Activated CD4-positive, alpha-beta T cell treated with anti-CD3 and anti-CD28 coated beads for 4 hours (primary cell): ENCODE data around the gene OOSP3.
"Not testable (repeated sequence)": the region's sequence is repeated elsewhere in the genome, so short reads cannot be mapped to it uniquely, and the experiment has no call there.

Source experiments
- DNase-seq, 2 donors: peaks; one replicate each; pipeline ENCODE4 v3.0.0-alpha.2; 2020

Gene OOSP3

DNA sequence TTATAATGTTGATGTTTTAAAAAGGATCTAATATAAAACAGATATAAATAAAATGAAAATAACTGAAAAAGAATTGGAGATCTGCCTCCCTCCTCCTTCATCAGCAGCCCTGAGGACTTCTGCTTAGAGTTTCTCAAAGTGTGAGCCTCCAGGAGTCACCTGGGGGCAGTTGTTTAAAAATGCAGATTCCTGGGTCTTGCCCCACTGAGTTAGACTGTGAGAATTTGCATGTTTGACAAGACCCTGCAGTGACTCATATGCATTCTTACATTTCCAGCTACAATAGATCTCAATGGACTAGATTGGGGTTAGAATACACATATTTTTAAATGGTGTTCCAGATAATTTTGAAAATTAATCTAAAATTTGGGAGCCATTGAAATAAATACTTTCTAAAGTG, 798 bp upstream of the OOSP3 start:
- no peak for DNase-seq

DNA sequence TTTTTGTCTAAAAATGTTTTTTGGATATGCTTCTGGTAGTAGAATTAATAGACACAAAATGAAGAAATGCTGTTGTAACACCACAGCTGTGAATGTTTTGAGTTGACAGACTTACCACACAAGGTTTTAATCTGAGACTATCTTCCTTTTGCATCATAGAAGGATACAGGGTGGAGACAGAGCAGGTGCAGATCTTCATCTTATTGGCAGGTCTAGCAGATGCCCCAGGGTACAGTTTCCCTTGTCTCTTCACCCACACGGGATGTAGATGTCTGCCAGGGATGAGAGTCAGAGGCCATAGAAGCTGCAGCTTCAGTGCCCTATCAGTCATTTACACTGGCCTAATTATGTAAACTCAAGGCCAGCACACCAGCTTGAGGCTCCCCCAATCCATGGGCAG, 985 bp downstream of the OOSP3 start:
- DNase-seq, result no peak

DNA sequence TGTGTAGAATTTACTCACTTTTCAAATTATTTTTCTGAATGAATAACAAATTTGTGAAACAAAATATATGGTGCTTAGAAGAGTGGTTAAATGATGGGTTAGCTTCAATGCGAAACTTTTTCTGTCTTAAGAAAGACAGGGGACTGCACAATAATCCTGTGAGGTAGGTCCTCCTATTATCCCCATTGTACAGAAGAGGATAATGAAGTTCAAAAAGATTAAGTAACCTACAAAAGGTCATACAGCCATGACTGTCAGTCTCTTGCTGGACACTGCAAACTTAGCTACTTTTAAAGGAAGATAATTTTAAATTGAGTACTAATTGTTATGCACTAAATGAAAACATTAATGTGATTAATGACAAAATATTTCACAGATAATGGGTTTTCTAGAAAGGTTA, 5.0 kb downstream of the OOSP3 start:
- no peak for DNase-seq

DNA sequence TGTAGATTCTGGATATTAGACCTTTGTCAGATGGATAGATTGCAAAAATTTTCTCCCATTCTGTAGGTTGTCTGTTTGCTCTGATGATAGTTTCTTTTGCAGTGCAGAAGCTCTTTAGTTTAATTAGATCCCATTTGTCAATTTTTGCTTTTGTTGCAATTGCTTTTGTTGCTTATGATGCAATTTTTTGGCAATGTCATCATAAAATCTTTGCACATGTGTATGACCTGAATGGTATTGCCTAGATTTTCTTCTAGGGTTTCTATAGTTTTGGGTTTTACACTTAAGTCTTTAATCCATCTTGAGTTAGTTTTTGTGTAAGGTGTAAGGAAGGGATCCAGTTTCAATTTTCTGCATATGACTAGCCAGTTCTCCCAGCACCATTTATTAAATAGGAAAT, 8.6 kb downstream of the OOSP3 start:
- DNase-seq, result not testable (repeated sequence)

DNA sequence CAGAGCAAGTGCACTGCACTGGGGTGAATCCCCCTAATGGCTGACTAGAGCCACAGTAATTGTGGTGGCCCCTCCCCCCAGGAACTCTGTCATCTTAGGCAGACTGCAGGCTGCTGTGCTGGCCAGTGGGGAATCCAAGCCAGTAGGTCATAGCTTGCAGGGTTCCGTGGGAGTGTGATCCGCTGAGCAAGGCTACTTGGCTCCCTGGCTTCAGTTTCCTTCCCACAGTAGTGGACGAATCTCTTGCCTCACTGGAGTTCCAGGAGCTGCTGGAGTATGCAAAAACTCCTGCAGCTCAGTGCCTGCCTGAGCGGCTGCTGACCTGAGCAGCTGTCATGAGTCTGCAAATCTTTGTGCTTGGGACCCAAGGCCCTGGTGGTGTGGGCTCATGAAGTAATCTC, 13.2 kb downstream of the OOSP3 start:
- no peak for DNase-seq

DNA sequence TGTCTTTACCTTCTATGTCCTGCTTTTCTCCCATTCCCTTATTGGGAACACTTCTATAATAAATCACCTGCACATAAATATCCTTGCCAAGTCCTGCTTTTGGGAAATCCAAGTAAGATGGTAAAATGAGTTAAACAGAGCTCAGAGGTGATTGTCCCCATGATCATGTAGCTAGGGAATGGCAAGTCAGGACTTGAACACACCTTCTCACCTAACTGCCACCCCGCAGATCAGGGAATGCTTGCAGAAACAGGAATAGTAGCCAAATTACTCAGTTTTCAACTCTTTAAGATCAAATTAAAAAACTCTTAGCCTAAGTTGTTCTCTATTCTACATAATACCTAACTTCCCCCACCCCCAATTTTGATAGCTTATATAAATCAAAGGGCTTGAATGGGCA, 16.0 kb downstream of the OOSP3 start:
- DNase-seq, result no peak

DNA sequence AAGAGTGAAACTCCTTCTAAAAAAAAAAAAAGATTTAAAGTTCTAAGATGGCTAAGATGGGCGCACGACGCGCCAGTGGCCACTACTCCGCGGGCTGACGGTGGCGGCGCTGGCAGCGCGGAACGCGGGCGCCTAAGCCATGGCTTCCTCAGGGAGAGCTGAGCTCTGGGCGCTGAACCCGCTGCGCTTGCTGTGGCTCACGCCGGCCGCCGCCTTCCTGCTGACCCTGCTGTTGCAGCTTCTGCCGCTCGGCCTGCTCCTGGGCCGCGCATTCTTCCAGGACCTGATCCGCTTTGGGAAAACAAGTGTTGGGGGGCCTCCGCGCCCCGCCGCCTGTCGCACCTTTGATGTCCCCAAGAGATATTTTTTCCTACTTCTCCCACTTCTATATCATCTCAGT, 19.5 kb downstream of the OOSP3 start:
- no peak for DNase-seq

DNA sequence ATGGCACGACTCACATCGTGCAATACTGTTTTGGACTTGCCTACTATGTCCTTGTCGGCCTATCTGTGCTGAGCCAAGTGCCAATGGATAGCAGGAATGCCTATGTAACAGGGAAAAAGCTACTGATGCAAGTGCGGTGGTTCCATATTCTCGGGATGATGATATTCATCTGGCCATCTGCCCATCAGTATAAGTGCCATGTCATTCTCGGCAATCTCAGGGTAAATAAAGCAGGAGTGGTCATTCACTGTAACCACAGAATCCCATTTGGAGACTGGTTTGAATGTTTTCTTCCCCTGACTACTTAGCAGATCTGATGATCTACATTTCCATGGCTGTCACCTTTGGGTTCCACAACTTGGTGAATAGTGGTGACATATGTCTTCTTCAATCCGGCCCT, 20.1 kb downstream of the OOSP3 start:
- DNase-seq, result no peak

DNA sequence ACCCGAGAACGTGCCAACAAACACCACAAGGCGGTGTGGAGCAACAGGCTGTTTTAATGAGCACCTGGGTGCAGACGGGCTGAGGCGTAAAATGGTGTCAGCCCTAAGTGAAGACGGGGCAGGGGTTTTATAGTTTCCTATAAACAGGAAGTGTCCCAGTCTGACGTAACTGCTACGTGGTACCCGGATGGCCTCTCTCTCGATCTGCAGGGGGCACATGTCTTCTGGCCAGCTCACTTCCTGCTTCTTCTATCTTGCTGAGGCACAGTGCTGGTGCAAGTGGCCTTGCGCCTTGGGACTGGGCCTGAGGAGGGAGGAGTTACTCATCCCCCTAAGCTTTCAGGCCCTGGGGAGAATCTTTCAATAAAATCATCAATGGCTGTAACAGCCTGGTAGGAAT, 20.9 kb downstream of the OOSP3 start:
- DNase-seq, result no peak

DNA sequence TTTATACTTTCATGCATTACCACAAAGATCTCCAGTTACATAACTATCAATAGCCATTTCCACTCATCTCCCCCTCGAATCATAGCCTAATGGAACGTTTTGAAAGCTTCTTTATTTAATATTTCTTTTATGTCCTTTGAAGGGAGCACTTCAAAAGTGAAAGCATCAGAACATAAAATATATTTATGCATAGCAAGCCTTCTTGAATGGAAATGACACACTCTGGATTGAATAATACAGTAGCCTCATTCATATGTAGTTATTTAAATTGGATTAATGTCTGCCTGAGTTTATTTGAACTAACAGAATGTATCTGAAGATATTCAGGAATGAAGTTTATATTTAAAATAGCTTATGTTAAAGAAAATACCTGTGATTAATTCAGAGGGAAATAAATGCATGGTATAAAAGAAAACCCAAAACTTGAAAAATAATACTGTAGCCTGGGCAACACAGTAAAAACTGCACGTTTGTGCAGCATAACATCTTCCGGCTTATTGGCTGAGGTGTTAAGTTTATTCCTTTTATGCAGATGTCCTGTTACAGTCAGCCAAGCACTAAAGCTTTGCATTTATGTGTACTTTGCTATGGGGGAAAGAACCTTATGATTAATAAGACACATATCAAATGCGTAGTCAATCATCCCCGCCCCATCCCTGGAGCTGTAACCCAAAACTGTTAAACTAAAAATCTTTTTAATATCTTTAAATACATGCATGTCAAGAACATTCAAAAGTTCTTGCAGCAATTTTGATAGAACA, 22.0 kb downstream of the OOSP3 start:
- no peak for DNase-seq

DNA sequence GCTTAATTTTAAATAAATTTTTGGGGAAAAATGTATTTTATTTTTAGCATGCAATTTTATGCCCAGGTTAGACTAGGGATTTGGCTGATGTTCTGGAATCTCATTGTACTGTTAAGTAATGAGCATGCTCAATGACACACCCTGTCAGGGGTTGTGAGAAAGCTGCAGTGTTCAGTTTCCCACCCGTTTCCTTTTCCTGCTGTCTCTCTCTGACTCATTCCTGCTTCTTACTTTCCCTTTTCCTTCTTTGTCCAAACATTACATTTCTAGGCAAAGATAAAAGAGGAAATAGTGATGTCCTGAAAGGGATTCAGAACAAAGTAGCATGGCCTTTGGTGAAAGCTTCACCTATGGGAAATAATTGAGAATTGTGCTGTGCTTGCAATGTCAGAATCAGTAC, 22.7 kb downstream of the OOSP3 start:
- DNase-seq, result no peak

DNA sequence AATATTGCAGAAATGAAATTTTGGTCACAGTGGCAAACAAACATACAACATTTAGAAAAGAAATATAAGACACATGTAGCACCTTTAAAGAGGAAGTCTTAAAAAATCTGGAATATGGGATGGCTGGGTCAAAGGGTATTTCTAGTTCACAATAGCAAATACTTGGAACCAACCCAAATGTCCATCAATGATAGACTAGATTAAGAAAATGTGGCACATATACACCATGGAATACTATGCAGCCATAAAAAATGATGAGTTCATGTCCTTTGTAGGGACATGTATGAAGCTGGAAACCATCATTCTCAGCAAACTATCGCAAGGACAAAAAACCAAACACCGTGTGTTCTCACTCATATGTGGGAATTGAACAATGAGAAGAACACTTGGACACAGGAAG, 25.0 kb downstream of the OOSP3 start:
- DNase-seq, result not testable (repeated sequence)

DNA sequence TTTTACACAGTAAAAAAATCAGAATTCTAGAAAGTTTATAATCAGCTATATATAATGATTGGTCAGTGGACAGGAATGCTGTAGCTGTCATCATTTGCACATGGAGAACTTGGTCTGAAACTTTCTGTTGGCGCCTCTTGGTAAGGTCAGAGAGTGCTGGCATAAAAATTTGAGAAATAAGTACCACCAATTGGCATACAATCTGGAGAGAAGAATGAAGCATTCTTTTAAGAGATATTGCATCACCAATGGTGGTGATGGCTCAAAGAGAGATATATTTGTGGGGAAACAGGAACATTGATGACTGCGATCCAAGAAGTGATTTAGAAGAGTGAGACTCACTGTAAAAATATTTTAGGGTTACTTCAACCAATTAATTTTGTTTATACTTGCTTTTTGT, 39.9 kb downstream of the OOSP3 start:
- DNase-seq, result no peak

DNA sequence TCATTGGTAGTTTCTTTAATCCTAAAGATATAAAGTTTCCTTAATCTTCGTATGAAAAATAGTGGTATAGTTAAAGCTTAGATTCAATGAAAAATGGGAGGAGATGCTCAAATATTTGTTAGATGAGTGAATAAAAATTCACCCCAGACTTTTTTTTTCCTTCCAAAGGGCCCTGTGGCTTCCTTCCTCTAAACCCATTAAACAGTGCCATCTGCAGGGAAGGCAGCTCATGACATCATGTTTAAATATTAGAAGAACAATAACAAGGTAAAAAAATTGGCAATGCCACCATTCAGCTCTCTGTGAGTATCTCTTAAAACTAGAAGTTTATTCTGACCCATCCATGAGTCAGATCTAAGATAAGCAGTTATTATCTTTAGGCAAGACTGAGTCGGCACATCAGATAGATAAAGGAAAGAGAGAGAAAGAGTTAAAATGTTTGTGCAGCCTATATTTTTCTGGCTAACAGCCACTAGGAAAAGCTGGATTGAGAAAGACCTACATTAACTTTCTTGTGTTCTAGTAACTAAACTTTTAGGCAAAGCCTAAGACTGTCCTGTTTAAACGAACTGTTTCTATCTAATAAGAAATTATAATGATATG, 40.5 kb downstream of the OOSP3 start:
- peak in 1 of 2 donors; percentile 19 for DNase-seq

DNA sequence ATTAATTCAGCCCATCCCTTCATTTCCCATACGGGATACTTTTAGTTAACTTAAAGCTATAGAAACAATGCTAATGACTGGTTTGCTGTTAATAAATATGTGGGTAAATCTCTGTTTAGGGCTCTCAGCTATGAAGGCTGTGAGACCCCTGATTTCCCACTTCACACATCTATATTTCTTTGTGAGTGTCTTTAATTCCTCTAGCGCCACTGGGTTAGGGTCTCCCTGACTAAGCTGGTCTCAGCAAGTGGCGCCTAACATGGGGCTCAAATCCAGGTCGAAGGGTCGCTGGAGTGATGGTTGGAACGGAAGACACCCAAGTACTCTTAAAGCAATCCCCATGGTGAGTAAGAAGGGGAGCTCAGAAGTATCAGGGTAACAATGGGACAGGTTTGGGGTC, 45.2 kb downstream of the OOSP3 start:
- DNase-seq, result no peak

DNA sequence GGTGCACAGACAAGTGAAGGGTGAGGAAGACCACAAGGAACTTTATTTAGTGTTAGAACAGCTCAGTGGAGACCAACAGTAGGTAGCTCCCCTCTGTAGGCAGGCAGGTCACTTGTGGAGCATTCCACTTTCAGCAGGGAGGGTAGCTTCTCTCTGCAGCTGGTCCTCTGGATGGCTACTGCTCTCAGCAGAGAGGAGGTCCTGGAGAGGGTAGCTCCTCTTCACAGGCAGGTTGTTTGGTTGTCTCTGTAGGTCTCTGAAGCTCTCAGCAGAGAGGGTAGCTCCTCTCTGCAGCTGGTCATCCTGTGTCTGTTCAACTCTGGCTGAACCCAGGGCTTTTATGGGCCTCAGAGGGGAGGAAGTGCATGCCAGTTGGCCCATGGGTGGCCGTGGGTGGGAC, 53.1 kb downstream of the OOSP3 start:
- no peak for DNase-seq

DNA sequence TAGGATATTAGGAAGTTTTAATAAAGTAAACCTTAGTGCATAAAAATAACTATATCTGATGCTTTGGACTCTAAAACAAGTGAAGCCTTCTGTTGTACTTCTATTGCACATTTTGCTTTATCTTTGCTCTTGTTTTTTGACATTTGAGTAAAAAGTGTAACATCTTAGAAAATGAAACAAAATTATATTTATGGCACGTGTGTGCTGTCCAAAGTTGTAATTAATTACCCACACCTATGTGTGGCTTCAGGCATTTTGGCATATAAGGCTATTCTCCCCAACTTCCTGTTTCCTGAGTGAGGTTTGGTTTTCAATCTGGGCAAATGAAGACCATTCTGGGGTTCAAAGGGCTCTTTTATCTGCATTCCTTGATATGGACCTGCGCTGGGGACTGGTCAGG, 59.5 kb downstream of the OOSP3 start, which contains the start of gene OOSP1:
Gene OOSP1, plus strand, starts transcription at position 301 of the 400 bp plus-strand sequence. Its CDS starts 23 bp downstream, at position 324.
- DNase-seq, result no peak

DNA sequence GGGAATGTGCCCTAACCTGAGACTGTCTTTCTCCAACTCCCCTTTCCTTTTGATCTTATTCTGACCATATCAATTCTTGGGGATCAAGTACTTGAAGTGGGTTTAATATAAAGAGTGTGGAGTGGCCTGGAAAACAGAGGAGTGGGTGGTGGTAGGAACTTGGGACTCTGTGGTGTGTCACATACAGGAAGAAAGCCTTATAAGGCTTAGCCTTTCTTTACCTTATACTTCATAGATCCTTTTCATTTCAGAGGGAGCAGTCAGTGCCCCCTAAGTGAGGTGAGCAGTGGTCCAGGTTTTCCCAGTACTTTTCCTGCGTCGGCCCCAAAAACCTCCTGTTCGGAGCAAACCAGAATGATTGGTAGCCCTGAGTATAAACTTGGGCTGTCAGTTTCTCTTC, 60.1 kb downstream of the OOSP3 start:
- DNase-seq, result no peak

DNA sequence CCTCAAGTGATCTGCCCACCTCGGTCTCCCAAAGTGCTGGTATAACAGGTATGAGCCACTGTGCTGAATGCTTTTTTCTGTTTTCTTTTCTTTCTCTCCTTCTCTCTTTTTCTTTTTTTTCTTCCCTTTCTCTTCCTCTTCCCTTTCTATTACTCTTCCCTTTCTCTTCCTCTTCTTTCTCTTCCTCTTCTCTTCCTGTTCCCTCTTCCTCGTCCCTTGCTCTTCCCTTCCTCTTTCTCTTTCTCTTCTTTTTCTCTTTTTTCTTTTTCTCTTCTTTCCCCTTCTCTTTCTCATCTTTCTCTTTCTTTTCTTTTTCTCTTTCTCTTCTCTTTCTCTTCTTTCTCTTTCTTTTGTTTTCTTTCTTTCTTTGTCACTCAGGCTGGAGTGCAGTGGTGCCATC, 60.9 kb downstream of the OOSP3 start:
- no peak for DNase-seq

DNA sequence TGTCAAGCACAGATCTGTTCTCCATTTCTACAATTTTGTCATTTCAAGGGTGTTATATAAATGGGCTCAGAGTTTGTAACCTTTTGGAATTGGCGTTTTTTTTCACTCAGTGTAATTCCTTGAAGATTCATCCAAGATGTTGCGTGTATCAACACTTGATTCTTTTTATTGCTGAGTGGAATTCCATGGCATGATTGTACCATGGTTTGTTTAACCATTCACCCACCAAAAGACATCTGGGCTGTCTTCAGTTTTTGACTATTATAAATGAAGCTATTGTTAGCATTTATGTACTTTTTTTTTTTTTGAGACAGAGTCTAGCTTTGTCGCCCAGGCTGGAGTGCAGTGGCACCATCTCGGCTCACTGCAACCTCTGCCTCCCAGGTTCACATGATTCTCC, 62.5 kb downstream of the OOSP3 start:
- no peak for DNase-seq

DNA sequence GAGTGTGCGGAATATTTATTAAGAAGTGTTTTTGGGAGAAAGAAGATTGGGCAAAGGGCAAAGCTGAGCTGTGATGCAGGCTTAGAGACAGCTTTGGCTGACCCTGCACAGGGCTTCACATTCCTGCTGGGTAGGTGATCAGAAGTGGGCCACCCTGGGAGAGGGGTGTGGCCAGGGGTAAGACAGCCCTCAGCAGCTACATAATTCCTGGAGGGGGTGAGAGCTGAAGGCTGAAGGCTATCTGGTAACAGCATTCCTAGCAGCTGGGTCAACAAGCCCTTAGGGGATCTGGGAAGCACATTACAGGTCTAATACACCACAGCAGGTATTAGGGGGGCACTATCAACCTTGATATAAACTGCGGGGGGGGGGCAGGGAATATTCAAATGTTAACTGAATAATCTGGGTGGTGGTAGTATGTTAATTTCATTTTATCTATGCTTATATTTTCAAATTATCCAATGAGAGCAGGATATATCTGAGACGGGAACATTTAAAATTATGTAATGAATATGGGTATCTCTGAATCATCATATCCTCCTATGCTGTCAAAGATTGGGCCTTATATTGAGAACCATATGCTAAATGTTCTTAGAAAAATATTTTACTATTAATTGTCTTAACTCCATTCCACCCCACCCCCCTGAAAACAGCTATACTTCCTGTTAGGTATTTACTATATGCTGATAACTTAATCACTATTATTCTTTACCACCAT, 65.6 kb downstream of the OOSP3 start:
- DNase-seq, result no peak

DNA sequence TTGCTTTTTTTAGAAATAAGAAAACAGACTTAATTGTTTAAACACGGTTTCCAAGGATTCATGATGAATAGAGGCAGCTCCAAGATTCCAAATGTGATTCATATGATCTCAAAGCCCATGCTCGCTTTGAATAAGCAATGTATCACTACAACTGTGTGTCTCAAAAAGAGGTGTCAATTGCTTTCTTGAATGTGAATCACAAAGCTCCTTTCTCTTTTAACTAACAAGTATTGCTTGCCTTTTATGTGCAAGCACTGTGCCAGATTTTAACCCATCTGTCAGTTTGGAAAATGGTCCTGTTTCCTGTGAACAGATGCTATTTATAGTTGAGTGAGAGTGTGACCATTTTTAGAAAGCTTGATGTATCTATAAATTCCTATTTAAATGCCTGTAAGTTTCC, 66.1 kb downstream of the OOSP3 start:
- DNase-seq, result no peak
